MM.1S (cell line): ENCODE measurements around the gene LAMTOR5.
"Not testable (repeated sequence)": the region's sequence is repeated elsewhere in the genome, so short reads cannot be mapped to it uniquely, and the experiment has no call there.

Experiments
- DNase-seq: peaks from one replicate; pipeline ENCODE4 v3.0.0-alpha.2; 2015
- H2AFZ ChIP-seq: fragments of 300-600 bp; sonication (generic); 2 replicates; pipeline ENCODE4 v1.6.0; 2016; ENCODE audit warnings: antibody characterized with exemption, low read length
- H3F3A ChIP-seq: fragments of 300-600 bp; sonication (generic); 2 replicates; pipeline ENCODE4 v1.6.1; 2016; ENCODE audit warnings: mild to moderate bottlenecking, antibody characterized with exemption, low read length, moderate library complexity, mixed read lengths; ENCODE audit not compliant: insufficient read depth
- H3K27ac ChIP-seq: fragments of 300-600 bp; sonication (generic); 2 replicates; pipeline ENCODE4 v1.5.1; 2016; ENCODE audit warnings: mild to moderate bottlenecking, low read length
- H3K27me3 ChIP-seq: fragments of 300-600 bp; sonication (generic); replicated peaks from 2 replicates; pipeline ENCODE4 v1.6.0; 2016; ENCODE audit warnings: low read length; ENCODE audit not compliant: insufficient read depth
- H3K36me3 ChIP-seq: fragments of 300-600 bp; sonication (generic); replicated peaks from 2 replicates; pipeline ENCODE4 v1.6.1; 2016; ENCODE audit warnings: mild to moderate bottlenecking, low read length, mixed read lengths; ENCODE audit not compliant: insufficient read depth
- H3K4me1 ChIP-seq: fragments of 300-600 bp; sonication (generic); 2 replicates; pipeline ENCODE4 v1.6.1; 2016; ENCODE audit warnings: low read length, mixed read lengths
- H3K4me2 ChIP-seq: fragments of 300-600 bp; sonication (generic); 2 replicates; pipeline ENCODE4 v1.6.0; 2016; ENCODE audit warnings: low read depth, low read length
- H3K4me3 ChIP-seq: fragments of 300-600 bp; sonication (generic); 2 replicates; pipeline ENCODE4 v1.5.1; 2016; ENCODE audit warnings: low read length, mixed read lengths
- H3K79me2 ChIP-seq: fragments of 300-600 bp; sonication (generic); 2 replicates; pipeline ENCODE4 v1.6.1; 2016; ENCODE audit warnings: mixed run types, low read length, mixed read lengths
- H3K9ac ChIP-seq: fragments of 300-600 bp; sonication (generic); 2 replicates; pipeline ENCODE4 v1.6.1; 2016; ENCODE audit warnings: low read length, mixed read lengths
- H3K9me2 ChIP-seq: fragments of 300-600 bp; sonication (generic); replicated peaks from 2 replicates; pipeline ENCODE4 v1.6.1; 2016; ENCODE audit warnings: mild to moderate bottlenecking, low read length, mixed read lengths; ENCODE audit not compliant: insufficient read depth
- H3K9me3 ChIP-seq: fragments of 300-600 bp; sonication (generic); replicated peaks from 2 replicates; pipeline ENCODE4 v1.6.1; 2016; ENCODE audit warnings: mild to moderate bottlenecking, low read length, mixed read lengths; ENCODE audit not compliant: insufficient read depth
- H4K20me1 ChIP-seq: fragments of 300-600 bp; sonication (generic); 2 replicates; pipeline ENCODE4 v1.6.1; 2016; ENCODE audit warnings: mild to moderate bottlenecking, low read length, moderate library complexity, mixed read lengths; ENCODE audit not compliant: insufficient read depth
- CTCF ChIP-seq: fragments of 300-600 bp; sonication (generic); IDR thresholded peaks from 2 replicates; pipeline ENCODE4 v1.5.1; 2016; ENCODE audit warnings: antibody characterized with exemption, low read length, mixed read lengths
- EZH2 ChIP-seq: fragments of 300-600 bp; sonication (generic); optimal IDR thresholded peaks from 2 replicates; pipeline ENCODE3; 2017; ENCODE audit warnings: low read depth, mild to moderate bottlenecking, antibody characterized with exemption, low read length, mixed read lengths
- EZH2phosphoT487 ChIP-seq: fragments of 300-600 bp; sonication (generic); IDR thresholded peaks from 2 replicates; pipeline ENCODE4 v1.6.1; 2018; ENCODE audit warnings: antibody characterized with exemption, low read length

LAMTOR5 gene

DNA sequence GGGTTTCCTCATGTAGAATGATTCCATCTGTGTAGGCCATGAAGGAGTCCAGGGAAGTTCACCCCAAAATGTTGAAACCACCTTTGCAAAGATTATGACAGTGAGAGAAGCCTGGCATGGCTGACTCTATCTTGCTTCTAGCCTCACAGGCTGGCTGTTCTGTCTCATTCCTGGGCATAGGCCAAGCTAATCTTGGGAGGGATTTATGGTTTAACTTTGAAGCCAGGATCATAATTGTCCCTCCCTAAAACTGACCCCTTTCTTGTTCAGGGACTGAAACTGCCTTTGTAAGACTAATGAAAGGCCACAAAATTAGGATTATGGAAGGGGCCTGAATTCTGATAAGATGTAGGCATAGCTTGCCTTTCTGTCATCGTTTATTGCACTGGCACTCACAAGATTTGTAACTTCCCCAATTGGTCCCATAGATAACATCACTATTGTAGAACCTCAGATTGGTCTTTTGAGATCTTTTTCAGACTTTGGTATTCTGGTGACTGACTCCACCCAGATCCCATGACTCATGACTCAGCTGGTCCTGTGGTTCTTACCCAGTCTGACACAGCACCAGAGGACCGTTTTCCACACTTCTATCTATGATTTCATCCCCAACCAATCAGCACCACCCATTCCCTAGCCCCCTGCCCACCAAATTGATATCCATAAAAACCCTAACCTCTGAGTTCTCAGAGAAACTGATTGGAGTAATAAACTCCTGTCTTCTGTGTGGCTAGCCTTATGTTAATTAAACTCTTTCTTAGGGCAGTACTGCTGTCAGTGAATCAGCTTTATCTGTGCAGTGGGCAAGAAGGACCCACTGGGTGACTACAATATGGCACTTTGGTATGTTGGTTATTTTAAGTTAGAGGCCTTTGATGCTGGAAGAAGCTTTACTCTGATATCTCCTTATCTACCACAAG, 13.6 kb upstream of the LAMTOR5 start:
- Histone ChIP-seq H3K4me1 (no peaks in the 10 kb centered on the region), H2AFZ (no peak overlapping the region), H3K9me3 (no peaks in the 10 kb centered on the region), H3F3A (no peaks in the 10 kb centered on the region), H3K4me2 (no peak overlapping the region), H3K9ac (no peak overlapping the region), H3K27me3 (no peaks in the 10 kb centered on the region), H4K20me1 (no peaks in the 10 kb centered on the region), H3K79me2 (no peaks in the 10 kb centered on the region), H3K4me3 (no peak overlapping the region), H3K27ac (no peak overlapping the region), H3K36me3 (no peaks in the 10 kb centered on the region), H3K9me2 (no peaks in the 10 kb centered on the region)
- no peak for DNase-seq
- TF ChIP-seq CTCF (no peak), EZH2phosphoT487 (no peak), EZH2 (no peak)

DNA sequence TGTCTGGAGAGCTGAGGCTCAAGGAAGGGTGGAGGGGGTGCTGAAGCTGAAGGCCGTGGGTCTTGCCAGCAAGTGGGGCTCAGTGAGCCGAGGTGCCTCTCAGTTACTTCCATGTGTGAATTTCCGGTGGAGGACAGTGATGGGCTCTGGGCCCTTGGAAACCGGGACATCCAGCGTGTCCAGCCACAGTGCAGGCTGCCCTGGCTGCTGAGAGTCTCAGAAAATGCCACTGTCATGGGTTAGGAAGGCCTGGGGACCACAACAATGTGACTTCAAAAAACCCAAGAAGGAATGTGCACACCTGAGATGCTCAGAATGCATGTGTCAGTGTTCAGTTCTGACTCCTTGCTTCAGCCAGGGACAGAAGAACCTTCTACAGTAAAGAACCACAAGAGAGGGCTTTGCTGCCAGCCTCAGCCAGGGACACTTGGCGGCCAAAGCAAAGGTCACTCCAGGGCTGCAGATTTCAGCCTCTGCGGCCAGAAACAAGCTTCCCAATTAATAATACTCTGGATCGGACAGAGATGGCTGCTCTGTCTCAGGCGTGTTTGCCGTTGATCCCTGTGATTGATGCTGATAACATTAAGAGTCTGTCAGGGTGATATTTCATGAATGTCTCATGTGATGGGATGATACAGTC, 12.6 kb upstream of the LAMTOR5 start:
- Histone ChIP-seq H3K79me2 (no peaks in the 10 kb centered on the region), H3K4me1 (no peaks in the 10 kb centered on the region)

DNA sequence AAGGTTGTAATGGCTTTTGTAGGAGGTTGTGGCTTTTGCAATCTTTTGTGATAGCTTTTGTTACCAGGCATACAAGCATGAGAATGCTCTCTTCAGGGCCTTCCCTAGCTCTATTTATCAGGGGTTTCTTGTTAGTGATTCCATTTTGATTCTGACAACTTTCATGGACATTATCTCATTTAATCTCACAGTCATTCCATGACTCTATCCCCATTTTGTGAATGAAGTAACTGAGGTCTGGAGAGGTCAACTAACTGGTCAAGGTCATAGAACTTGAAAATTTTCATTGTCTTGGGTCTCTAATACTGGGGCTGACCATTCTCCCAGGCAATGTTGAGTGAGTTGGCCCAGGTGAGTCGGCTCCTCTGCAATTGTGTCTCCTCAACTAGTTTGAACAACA, 11.2 kb upstream of the LAMTOR5 start:
- Histone ChIP-seq H3K4me3 (no peak overlapping the region), H3K9me3 (no peaks in the 10 kb centered on the region)

More for the DNA sequence above, 12.6 kb upstream of the LAMTOR5 start:
- Histone ChIP-seq H2AFZ (no peak overlapping the region), H3K27ac (no peak overlapping the region), H3K9me2 (no peaks in the 10 kb centered on the region), H3K9me3 (no peaks in the 10 kb centered on the region), H4K20me1 (no peaks in the 10 kb centered on the region), H3K27me3 (no peaks in the 10 kb centered on the region), H3K9ac (no peak overlapping the region), H3F3A (no peaks in the 10 kb centered on the region), H3K4me3 (no peak overlapping the region), H3K36me3 (no peaks in the 10 kb centered on the region), H3K4me2 (no peak overlapping the region)
- DNase-seq: no peak
- TF ChIP-seq EZH2phosphoT487: no peak
- no peak for TF ChIP-seq CTCF
- no peak for TF ChIP-seq EZH2

GRCh38 chr1:110413045-110413444, 5.6 kb upstream of the LAMTOR5 start:
- H3K4me1 ChIP-seq, H3K4me3 ChIP-seq, H3K27ac ChIP-seq, H3K79me2 ChIP-seq, H3K9ac ChIP-seq, H2AFZ ChIP-seq, H4K20me1 ChIP-seq, H3F3A ChIP-seq, H3K27me3 ChIP-seq, DNase-seq, H3K9me3 ChIP-seq, H3K4me2 ChIP-seq, H3K9me2 ChIP-seq, H3K36me3 ChIP-seq: not testable (repeated sequence)

More for the DNA sequence above, 11.2 kb upstream of the LAMTOR5 start:
- Histone ChIP-seq H3K27ac (no peak overlapping the region), H3K9ac (no peak overlapping the region), H3K9me2 (no peaks in the 10 kb centered on the region), H2AFZ (no peak overlapping the region), H3F3A (no peaks in the 10 kb centered on the region), H4K20me1 (no peaks in the 10 kb centered on the region), H3K4me1 (no peaks in the 10 kb centered on the region), H3K27me3 (no peaks in the 10 kb centered on the region), H3K36me3 (no peaks in the 10 kb centered on the region), H3K79me2 (no peaks in the 10 kb centered on the region), H3K4me2 (no peak overlapping the region)
- TF ChIP-seq EZH2 (no peak), EZH2phosphoT487 (no peak), CTCF (no peak)
- DNase-seq: no peak
